Measurements from ENCODE around the gene TAGLN2.

Gene TAGLN2

GRCh38 chr1:159949123-159949522 is 23.8 kb upstream of the TAGLN2 start:
- DNase-seq (ENCODE audit: low read depth): no peak

- DNase-seq (ENCODE audit: low read depth): no peak
Measured at GRCh38 chr1:159947942-159948341, 22.6 kb upstream of the TAGLN2 start.

GRCh38 chr1:159946242-159947187 is 21.2 kb upstream of the TAGLN2 start:
- DNase-seq (ENCODE audit: low read depth): no peak

GRCh38 chr1:159945483-159946241 is 20.4 kb upstream of the TAGLN2 start, which contains the start of gene IGSF9:
Gene IGSF9 (minus strand): TSS chr1:159945613. CDS start chr1:159943454, 2,159 bp downstream.
- peak; percentile 53 for DNase-seq (ENCODE audit: low read depth)

- DNase-seq (ENCODE audit: low read depth): no peak
Measured at GRCh38 chr1:159944623-159945455, 19.5 kb upstream of the TAGLN2 start.

- DNase-seq (ENCODE audit: low read depth): no peak
Measured at GRCh38 chr1:159943908-159944622, 18.8 kb upstream of the TAGLN2 start.

GRCh38 chr1:159943278-159943640 is 18.0 kb upstream of the TAGLN2 start:
- no peak for DNase-seq (ENCODE audit: low read depth)

GRCh38 chr1:159942632-159943277 is 17.4 kb upstream of the TAGLN2 start:
- no peak for DNase-seq (ENCODE audit: low read depth)

GRCh38 chr1:159941591-159942560 is 16.6 kb upstream of the TAGLN2 start:
- DNase-seq (ENCODE audit: low read depth): no peak

GRCh38 chr1:159941141-159941540 is 15.8 kb upstream of the TAGLN2 start:
- DNase-seq (ENCODE audit: low read depth): no peak

GRCh38 chr1:159940006-159940620 is 14.8 kb upstream of the TAGLN2 start:
- DNase-seq (ENCODE audit: low read depth): no peak

- no peak for DNase-seq (ENCODE audit: low read depth)
Measured at GRCh38 chr1:159939678-159940002, 14.3 kb upstream of the TAGLN2 start.

GRCh38 chr1:159938905-159939677 is 13.8 kb upstream of the TAGLN2 start:
- no peak for DNase-seq (ENCODE audit: low read depth)

- DNase-seq (ENCODE audit: low read depth): no peak
Measured at GRCh38 chr1:159938211-159938852, 13.0 kb upstream of the TAGLN2 start.

- no peak for DNase-seq (ENCODE audit: low read depth)
Measured at GRCh38 chr1:159937054-159937750, 11.9 kb upstream of the TAGLN2 start.

GRCh38 chr1:159936273-159936904 is 11.1 kb upstream of the TAGLN2 start:
- DNase-seq (ENCODE audit: low read depth): peak; percentile 84

GRCh38 chr1:159935719-159936272 is 10.5 kb upstream of the TAGLN2 start:
- DNase-seq (ENCODE audit: low read depth): no peak
